Smooth muscle cell (in vitro differentiated cells): ENCODE data around the gene CFAP73. TPM values are rescaled to one million over a fixed set of nuclear protein-coding genes. Genes with fewer than 3 reads are reported as not detected.

ENCODE experiments used
- DNase-seq: peaks from one replicate; lab custom pipeline; 2025; ENCODE audit not compliant: unreplicated experiment; lab: John Stamatoyannopoulos, UW
- H2AFZ ChIP-seq: fragments of 200-600 bp; sonication (generic); 2 replicates; pipeline ENCODE4 v1.6.0; 2016; ENCODE audit warnings: antibody characterized with exemption, low read depth, mild to moderate bottlenecking
- H3F3A ChIP-seq: fragments of 200-600 bp; sonication (generic); 2 replicates; pipeline ENCODE4 v1.6.0; 2017; ENCODE audit warnings: antibody characterized with exemption, low read depth
- H3K27ac ChIP-seq: fragments of 200-600 bp; sonication (generic); 2 replicates; pipeline ENCODE4 v1.5.1; 2016; ENCODE audit warnings: low read depth, mild to moderate bottlenecking
- H3K27me3 ChIP-seq: fragments of 200-600 bp; sonication (generic); 2 replicates; pipeline ENCODE4 v1.6.1; 2016; ENCODE audit warnings: low read depth, mild to moderate bottlenecking
- H3K36me3 ChIP-seq: fragments of 200-600 bp; sonication (generic); 2 replicates; pipeline ENCODE4 v1.5.1; 2016; ENCODE audit warnings: low read depth
- H3K4me1 ChIP-seq: fragments of 200-600 bp; sonication (generic); 2 replicates; pipeline ENCODE4 v1.5.1; 2016; ENCODE audit warnings: low read depth
- H3K4me2 ChIP-seq: fragments of 200-600 bp; sonication (generic); 2 replicates; pipeline ENCODE4 v1.6.0; 2016; ENCODE audit warnings: mild to moderate bottlenecking
- H3K4me3 ChIP-seq: fragments of 200-600 bp; sonication (generic); 2 replicates; pipeline ENCODE4 v1.5.1; 2016; ENCODE audit warnings: mild to moderate bottlenecking
- H3K79me2 ChIP-seq: fragments of 200-600 bp; sonication (generic); 2 replicates; pipeline ENCODE4 v1.6.0; 2016; ENCODE audit warnings: low read depth, mild to moderate bottlenecking
- H3K9ac ChIP-seq: fragments of 200-600 bp; sonication (generic); 2 replicates; pipeline ENCODE4 v1.6.0; 2016; ENCODE audit warnings: low read depth
- H3K9me3 ChIP-seq: fragments of 200-600 bp; sonication (generic); replicated peaks from 2 replicates; pipeline ENCODE4 v1.5.1; 2016; ENCODE audit warnings: low read depth
- H4K20me1 ChIP-seq: fragments of 200-600 bp; sonication (generic); 2 replicates; pipeline ENCODE4 v1.6.0; 2016; ENCODE audit warnings: low read depth
- WGBS: methylation state at CpG from one replicate; pipeline ENCODE4 v1.1.7; 2016; ENCODE audit warnings: low lambda C conversion rate; 5-methylcytosine and 5-hydroxymethylcytosine counted together
- polyA plus RNA-seq: library from polyadenylated mRNA; unstranded; fragments of >200 nt; fragmentation: Nextera tagmentation; extraction: Ambion mirVana; gene quantifications from 2 replicates; pipeline ENCODE4 v1.2.1, GENCODE V29; 2016
- total RNA-seq: library from RNA; depleted of rRNA; stranded (reverse); fragments of >200 nt; gene quantifications from 2 replicates; pipeline ENCODE4 v1.2.3, GENCODE V29; 2014
- TF ChIP-seq, protein P1 (sequence below): fragments of 200-600 bp; sonication (generic); IDR thresholded peaks from 2 replicates; pipeline ENCODE4 v1.5.1; 2017; ENCODE audit warnings: borderline replicate concordance, mild to moderate bottlenecking, antibody characterized with exemption; ENCODE audit not compliant: insufficient read depth, poor library complexity, severe bottlenecking

Gene CFAP73
- total and polyA plus RNA-seq, 2 experiments from 2014 or later = not detected

DNA sequence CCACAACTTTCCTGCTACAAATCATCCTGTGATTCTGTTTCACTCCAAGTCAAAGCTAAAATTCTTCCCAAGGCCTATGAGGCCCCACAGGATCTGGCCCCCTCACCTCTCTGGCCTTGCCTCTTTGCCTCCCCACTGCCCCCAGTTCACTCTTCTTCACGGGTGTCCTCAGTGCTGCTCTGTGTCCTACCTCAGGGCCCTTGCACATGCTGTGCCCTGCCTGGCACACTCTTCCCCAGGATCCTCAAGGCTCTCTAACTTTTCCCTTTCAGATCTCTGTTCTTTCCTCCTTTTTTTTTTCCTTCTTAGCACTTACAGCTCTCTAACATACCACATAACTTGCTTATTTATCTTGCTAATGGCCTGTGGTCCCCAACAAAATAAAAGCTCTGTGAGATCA is 43.2 kb upstream of the CFAP73 start:
- H3K4me1 ChIP-seq = no peaks in the 10 kb centered on the region
- H3K36me3 ChIP-seq = no peaks in the 10 kb centered on the region
- DNase-seq = no peak
- TF ChIP-seq, protein P1, sequence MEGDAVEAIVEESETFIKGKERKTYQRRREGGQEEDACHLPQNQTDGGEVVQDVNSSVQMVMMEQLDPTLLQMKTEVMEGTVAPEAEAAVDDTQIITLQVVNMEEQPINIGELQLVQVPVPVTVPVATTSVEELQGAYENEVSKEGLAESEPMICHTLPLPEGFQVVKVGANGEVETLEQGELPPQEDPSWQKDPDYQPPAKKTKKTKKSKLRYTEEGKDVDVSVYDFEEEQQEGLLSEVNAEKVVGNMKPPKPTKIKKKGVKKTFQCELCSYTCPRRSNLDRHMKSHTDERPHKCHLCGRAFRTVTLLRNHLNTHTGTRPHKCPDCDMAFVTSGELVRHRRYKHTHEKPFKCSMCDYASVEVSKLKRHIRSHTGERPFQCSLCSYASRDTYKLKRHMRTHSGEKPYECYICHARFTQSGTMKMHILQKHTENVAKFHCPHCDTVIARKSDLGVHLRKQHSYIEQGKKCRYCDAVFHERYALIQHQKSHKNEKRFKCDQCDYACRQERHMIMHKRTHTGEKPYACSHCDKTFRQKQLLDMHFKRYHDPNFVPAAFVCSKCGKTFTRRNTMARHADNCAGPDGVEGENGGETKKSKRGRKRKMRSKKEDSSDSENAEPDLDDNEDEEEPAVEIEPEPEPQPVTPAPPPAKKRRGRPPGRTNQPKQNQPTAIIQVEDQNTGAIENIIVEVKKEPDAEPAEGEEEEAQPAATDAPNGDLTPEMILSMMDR = no peak
- H3K4me2 ChIP-seq = no peak overlapping the region
- no peaks in the 10 kb centered on the region for H3F3A ChIP-seq
- no peak overlapping the region for H2AFZ ChIP-seq
- 91% methylated on average over 1 of the region's 1 CpG for WGBS
- H3K9me3 ChIP-seq = no peaks in the 10 kb centered on the region
- no peak overlapping the region for H3K4me3 ChIP-seq
- no peaks in the 10 kb centered on the region for H3K79me2 ChIP-seq
- H3K9ac ChIP-seq = no peak overlapping the region
- no peaks in the 10 kb centered on the region for H4K20me1 ChIP-seq
- peaks cover 20% of the 10 kb centered on the region for H3K27me3 ChIP-seq
- H3K27ac ChIP-seq = no peak overlapping the region

DNA sequence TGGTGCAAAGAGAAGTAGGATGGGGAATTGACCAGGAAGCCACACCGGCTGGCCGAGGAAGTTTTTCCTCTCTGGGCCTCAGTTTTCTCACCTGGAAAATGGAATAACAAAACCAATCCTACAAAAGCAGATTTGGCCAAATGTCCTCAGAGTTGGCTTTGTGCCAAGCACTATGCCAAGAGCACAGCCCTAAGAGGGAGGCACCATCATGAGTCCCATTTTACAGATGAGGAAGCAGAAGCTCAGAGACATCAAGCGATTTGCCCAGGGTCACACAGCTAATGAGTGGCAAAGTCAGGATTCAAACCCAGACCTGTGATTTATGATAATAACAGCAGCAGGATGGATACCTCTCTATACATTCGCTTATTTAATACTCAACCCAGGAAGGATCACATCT is 41.2 kb upstream of the CFAP73 start:
- 96% methylated on average over 4 of the region's 4 CpGs for WGBS
- no peak overlapping the region for H3K4me3 ChIP-seq

DNA sequence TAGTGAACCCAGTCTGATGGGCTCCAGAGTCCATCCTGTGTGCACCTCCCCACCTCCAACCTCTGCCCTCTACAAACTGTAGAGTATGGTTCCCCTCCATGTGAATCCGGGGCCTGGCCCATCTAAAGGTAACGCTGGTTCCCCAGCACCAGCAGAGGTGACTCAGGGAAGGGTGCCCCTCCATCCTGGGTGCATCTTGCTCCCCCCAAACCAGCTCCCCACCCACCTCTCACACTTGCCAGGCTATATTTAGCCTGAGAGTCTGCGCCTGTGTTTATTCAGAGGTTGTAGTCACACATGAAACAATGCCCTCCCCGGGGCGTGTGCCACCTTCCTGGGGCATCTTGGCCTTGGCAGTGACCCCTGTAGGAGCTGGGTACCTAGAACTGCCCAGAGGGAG is 40.2 kb upstream of the CFAP73 start:
- no peaks in the 10 kb centered on the region for H4K20me1 ChIP-seq
- TF ChIP-seq, protein P1 = no peak
- H2AFZ ChIP-seq = no peak overlapping the region
- H3K9ac ChIP-seq = no peak overlapping the region
- H3K4me2 ChIP-seq = no peak overlapping the region
- H3K79me2 ChIP-seq = no peaks in the 10 kb centered on the region
- DNase-seq = no peak
- no peaks in the 10 kb centered on the region for H3K4me1 ChIP-seq
- peaks cover 9% of the 10 kb centered on the region for H3K27me3 ChIP-seq
- no peaks in the 10 kb centered on the region for H3K9me3 ChIP-seq
- H3K27ac ChIP-seq = no peak overlapping the region
- H3K36me3 ChIP-seq = no peaks in the 10 kb centered on the region
- no peak overlapping the region for H3K4me3 ChIP-seq
- no peaks in the 10 kb centered on the region for H3F3A ChIP-seq
- 95% methylated on average over 5 of the region's 5 CpGs for WGBS

More for the DNA sequence above, 41.2 kb upstream of the CFAP73 start:
- DNase-seq = no peak
- Histone ChIP-seq H3K27me3 (peaks cover 20% of the 10 kb centered on the region), H2AFZ (no peak overlapping the region), H3K27ac (no peak overlapping the region), H3K9me3 (no peaks in the 10 kb centered on the region), H4K20me1 (no peaks in the 10 kb centered on the region), H3K9ac (no peak overlapping the region), H3K36me3 (no peaks in the 10 kb centered on the region), H3K4me1 (no peaks in the 10 kb centered on the region), H3K79me2 (no peaks in the 10 kb centered on the region), H3F3A (no peaks in the 10 kb centered on the region), H3K4me2 (no peak overlapping the region)
- TF ChIP-seq, protein P1 = no peak

DNA sequence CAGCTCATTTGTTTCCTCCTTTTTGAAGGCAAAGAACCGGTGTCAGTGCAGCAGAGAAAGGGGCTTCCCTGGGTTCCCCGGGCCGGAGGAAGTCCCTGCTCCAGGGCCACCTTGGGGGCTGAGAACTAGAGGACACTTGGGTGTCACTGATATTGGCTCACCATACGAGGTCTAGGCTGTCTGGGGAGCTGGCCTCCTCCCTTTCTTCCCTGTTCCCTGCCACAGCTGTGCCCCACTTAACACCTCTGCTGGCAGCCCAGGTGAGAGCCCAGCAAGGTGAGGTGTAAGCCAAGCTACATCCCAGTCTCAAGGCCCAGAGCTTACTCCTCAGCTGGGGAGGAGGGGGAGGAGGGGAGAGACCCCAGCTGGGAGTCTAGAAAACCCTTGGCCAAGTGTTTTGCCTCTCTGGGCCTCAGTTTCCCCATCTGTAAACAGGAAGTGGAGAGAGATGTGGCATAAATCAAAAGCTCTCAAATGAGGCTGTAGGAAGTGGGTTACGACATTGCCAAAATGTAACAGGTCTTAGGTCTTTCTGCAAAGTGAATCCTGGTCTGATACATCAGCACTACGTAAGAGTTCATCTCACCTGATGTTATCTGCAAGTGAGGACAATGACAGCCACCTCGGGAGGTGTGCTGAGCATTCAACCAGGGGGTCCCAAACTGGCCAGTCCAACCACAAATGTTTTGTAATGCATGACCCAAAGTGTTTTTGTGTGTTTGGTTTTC is 39.5 kb upstream of the CFAP73 start:
- Histone ChIP-seq H3K36me3 (no peaks in the 10 kb centered on the region), H3K79me2 (no peaks in the 10 kb centered on the region), H3K27ac (no peak overlapping the region), H4K20me1 (no peaks in the 10 kb centered on the region), H3K4me1 (no peaks in the 10 kb centered on the region), H3K4me3 (no peak overlapping the region), H3F3A (no peaks in the 10 kb centered on the region), H3K27me3 (peaks cover 2% of the 10 kb centered on the region), H2AFZ (no peak overlapping the region), H3K9me3 (no peaks in the 10 kb centered on the region), H3K9ac (no peak overlapping the region), H3K4me2 (no peak overlapping the region)
- 81% methylated on average over 7 of the region's 7 CpGs for WGBS
- TF ChIP-seq, protein P1 = no peak
- DNase-seq = no peak
